Nephron (organoid): ENCODE results near the gene RCAN2.

Source experiments
- H3K27ac Mint-ChIP-seq, 3 experiments: 2 replicates each; pipeline ENCODE4 v1.8.0; 2020; ENCODE audit warnings: mixed read lengths in 3 of 3, mild to moderate bottlenecking in 2 of 3, moderate library complexity in 1 of 3
- H3K27me3 Mint-ChIP-seq: 2 replicates; pipeline ENCODE4 v1.8.0; 2021; ENCODE audit warnings: low read depth, mild to moderate bottlenecking, moderate library complexity, mixed read lengths
- H3K36me3 Mint-ChIP-seq: 2 replicates; pipeline ENCODE4 v1.8.0; 2020; ENCODE audit warnings: low read depth, mixed read lengths
- H3K4me1 Mint-ChIP-seq: 2 replicates; pipeline ENCODE4 v1.8.0; 2020; ENCODE audit warnings: mixed read lengths
- H3K4me3 Mint-ChIP-seq, 3 experiments: 2 replicates each; pipeline ENCODE4 v1.8.0; 2020; ENCODE audit warnings: mild to moderate bottlenecking in 3 of 3, mixed read lengths in 3 of 3, moderate library complexity in 2 of 3
- H3K9me3 Mint-ChIP-seq: 2 replicates; pipeline ENCODE4 v1.8.0; 2020; ENCODE audit warnings: mixed read lengths
- CTCF ChIP-seq, 3 experiments: fragments of 200-600 bp; sonication (generic); IDR thresholded peaks; one replicate each; pipeline ENCODE4 v1.5.0; 2021; ENCODE audit warnings: antibody characterized with exemption in 3 of 3; ENCODE audit not compliant: unreplicated experiment in 3 of 3

The RCAN2 gene

GRCh38 chr6:46210294-46210693 lies 281.0 kb downstream of the RCAN2 start:
- peaks cover 13% of the 10 kb centered on the region for H3K4me1 Mint-ChIP-seq
- H3K9me3 Mint-ChIP-seq, result peaks cover 11% of the 10 kb centered on the region
- H3K36me3 Mint-ChIP-seq, result no peaks in the 10 kb centered on the region
- TF ChIP-seq CTCF (IDR thresholded peaks at IDR 0.05; ENCODE audit: unreplicated experiment in 3 of 3), result no peak
- no peaks in the 10 kb centered on the region for H3K27me3 Mint-ChIP-seq
- H3K27ac Mint-ChIP-seq, result no peak overlapping the region
- H3K4me3 Mint-ChIP-seq, result no peak overlapping the region

- Mint-ChIP-seq H3K4me3 (no peak overlapping the region), H3K4me1 (peaks cover 14% of the 10 kb centered on the region)
Observed at GRCh38 chr6:46208303-46208702, 282.9 kb downstream of the RCAN2 start.

GRCh38 chr6:46207174-46207573 lies 284.1 kb downstream of the RCAN2 start:
- Mint-ChIP-seq H3K27ac (peak overlapping the region in 1 of 3 experiments; percentile 12), H3K27me3 (no peaks in the 10 kb centered on the region), H3K36me3 (no peaks in the 10 kb centered on the region), H3K4me1 (peaks cover 17% of the 10 kb centered on the region), H3K4me3 (no peak overlapping the region), H3K9me3 (peaks cover 12% of the 10 kb centered on the region)
- TF ChIP-seq CTCF (IDR thresholded peaks at IDR 0.05; ENCODE audit: unreplicated experiment in 3 of 3), result no peak

More at GRCh38 chr6:46208303-46208702, 282.9 kb downstream of the RCAN2 start:
- Mint-ChIP-seq H3K9me3 (peaks cover 11% of the 10 kb centered on the region), H3K27ac (no peak overlapping the region), H3K27me3 (no peaks in the 10 kb centered on the region), H3K36me3 (no peaks in the 10 kb centered on the region)
- TF ChIP-seq CTCF (IDR thresholded peaks at IDR 0.05; ENCODE audit: unreplicated experiment in 3 of 3), result no peak

GRCh38 chr6:46204880-46205650 lies 286.2 kb downstream of the RCAN2 start:
- TF ChIP-seq CTCF (IDR thresholded peaks at IDR 0.05; ENCODE audit: unreplicated experiment in 3 of 3), result no peak
- no peak overlapping the region for H3K27ac Mint-ChIP-seq
- H3K27me3 Mint-ChIP-seq, result no peaks in the 10 kb centered on the region
- peaks cover 6% of the 10 kb centered on the region for H3K9me3 Mint-ChIP-seq
- no peak overlapping the region for H3K4me3 Mint-ChIP-seq
- H3K36me3 Mint-ChIP-seq, result no peaks in the 10 kb centered on the region
- peaks cover 10% of the 10 kb centered on the region for H3K4me1 Mint-ChIP-seq

GRCh38 chr6:46203391-46204177 lies 287.7 kb downstream of the RCAN2 start:
- H3K9me3 Mint-ChIP-seq, result peaks cover 6% of the 10 kb centered on the region
- no peak overlapping the region for H3K4me3 Mint-ChIP-seq
- H3K36me3 Mint-ChIP-seq, result no peaks in the 10 kb centered on the region
- no peak for TF ChIP-seq CTCF (IDR thresholded peaks at IDR 0.05; ENCODE audit: unreplicated experiment in 3 of 3)
- peaks cover 10% of the 10 kb centered on the region for H3K4me1 Mint-ChIP-seq
- peak overlapping the region; percentile 71 to 85 (median 74) for H3K27ac Mint-ChIP-seq
- peaks cover 2% of the 10 kb centered on the region for H3K27me3 Mint-ChIP-seq
